D721Med (cell line): ENCODE measurements around the gene DPM2.

Experiments
- DNase-seq: peaks from one replicate; pipeline ENCODE4 v3.0.0; 2011; ENCODE audit warnings: low spot score; ENCODE audit not compliant: insufficient read length
- FAIRE-seq: peaks from 2 replicates; lab custom pipeline; 2011; peaks lifted over from hg19 to GRCh38; lab: Jason Lieb, UNC
- CTCF ChIP-seq: IDR thresholded peaks from 2 replicates; pipeline ENCODE4 v1.5.1; 2012; ENCODE audit warnings: mild to moderate bottlenecking, control low read depth; ENCODE audit not compliant: insufficient read depth; ENCODE audit errors: missing control alignments

The DPM2 gene

DNA sequence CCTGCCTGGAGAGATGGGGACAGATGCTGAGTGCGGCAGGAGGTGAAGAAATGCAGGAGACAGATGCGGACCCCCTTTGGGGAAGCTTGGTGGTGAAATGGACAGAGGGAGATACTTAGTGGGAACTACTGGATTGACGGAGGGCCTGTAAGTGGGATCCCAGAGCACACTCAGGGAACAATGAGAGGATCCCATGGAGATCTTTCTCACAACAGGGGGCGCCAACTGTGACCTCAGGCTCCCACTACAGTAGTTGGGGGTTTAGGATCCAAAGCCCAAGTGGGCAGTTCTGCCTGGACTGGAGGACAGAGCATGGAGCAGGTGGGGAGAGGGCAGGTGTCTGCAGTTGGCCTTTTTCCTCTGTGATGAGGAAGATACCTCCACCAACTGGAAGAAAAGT, 3.4 kb downstream of the DPM2 start:
- FAIRE-seq (no peak), DNase-seq (no peak)
- no peak for TF ChIP-seq CTCF

- DNase-seq: no peak
- TF ChIP-seq CTCF: no peak
- no peak for FAIRE-seq
Observed at GRCh38 chr9:127931092-127931881, 6.4 kb downstream of the DPM2 start.

DNA sequence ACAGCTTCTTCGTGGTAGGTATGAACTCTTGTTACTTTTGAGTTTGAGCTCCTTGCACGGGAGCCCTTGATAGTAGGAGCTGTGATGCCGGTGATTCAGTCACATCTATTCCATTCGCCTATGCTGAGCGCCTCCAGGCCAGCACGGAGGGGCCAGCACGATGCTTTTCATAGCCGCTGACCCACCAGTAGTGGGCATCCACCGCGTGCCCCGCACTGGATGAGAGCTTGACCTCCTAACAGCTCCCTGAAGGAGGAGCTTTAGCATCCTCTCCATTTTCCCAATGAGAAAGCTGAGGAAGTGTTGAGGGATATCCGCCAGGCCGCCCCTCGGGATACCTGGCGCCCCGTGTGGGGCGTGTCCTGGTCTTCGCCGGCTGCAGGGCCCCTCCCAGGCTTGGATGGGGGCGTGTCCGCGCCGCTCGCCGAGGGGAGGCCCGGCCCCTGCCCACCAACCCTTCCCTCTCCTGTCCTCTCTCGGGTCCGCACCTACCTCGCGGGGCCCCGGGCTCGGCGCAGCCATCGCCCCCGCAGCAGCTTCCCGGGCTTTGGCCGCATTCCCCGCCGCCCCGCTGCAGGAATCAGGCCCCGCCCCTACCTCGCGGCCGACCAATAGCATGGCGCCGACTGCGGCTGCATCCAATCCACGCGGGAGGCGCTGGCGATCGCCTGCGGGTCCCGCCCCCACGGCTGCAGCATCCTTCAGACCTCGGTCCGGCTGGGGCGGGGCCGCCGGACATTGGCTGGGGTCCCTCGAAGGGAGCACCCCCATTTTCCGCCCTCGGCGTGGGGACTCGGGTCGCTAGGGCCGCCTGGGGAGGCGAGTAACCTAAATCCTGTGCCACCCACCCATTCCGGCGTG, 7.2 kb downstream of the DPM2 start, which contains the start of gene PIP5KL1:
Gene PIP5KL1, minus strand, starts transcription at position 547 of the 861 bp plus-strand sequence. Its CDS starts 25 bp downstream, at position 522.
- DNase-seq (peak; percentile 98), FAIRE-seq (no peak)
- TF ChIP-seq CTCF: no peak

GRCh38 chr9:127929625-127929979, 8.1 kb downstream of the DPM2 start:
- no peak for DNase-seq
- no peak for TF ChIP-seq CTCF
- FAIRE-seq: no peak

- DNase-seq (no peak), FAIRE-seq (no peak)
- no peak for TF ChIP-seq CTCF
Observed at GRCh38 chr9:127928676-127929624, 8.7 kb downstream of the DPM2 start.

DNA sequence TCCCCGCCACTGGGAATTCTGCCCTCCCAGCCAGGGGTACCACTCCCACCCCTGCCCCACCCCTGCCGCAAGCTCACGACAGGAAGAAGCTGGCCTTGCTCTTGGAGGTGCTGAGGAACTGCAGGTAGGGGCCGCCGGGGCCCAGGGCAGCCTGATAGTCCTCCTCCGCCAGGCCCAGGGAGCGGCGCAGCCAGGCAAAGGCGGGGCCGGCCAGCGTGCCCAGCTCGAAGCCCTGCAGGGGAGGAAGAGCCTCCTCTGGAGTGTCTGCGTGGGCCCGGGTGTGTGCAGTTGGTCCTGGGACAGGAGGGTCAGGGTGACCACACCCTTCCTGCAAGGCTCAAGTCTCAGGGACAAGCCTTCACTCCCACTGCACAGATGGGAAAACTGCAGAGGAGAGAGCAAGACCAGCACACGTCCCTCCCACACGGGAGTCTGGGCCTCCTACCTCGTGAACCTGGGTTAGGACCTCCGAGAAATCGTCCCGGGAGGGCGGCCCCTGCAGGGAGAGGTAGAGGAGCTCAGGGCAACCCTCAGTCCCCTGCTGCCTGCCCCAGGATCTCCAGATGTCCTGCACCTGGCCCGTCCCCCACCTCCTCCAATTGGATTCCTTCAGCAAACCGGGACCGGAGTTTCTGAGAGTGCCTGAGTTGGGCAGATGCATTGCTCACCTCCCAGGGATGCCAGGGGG, 9.5 kb downstream of the DPM2 start:
- TF ChIP-seq CTCF: no peak
- no peak for FAIRE-seq
- no peak for DNase-seq
